ENCODE data around the gene BAG1.

- TF ChIP-seq CTCF (IDR thresholded peaks at IDR 0.05) (no peak), POLR2A (IDR thresholded peaks at IDR 0.05) (no peak)
Measured at GRCh38 chr9:33270146-33270545, 5.6 kb upstream of the BAG1 start.

Data from uterus (tissue), 2 donors.